Astrocyte (in vitro differentiated cells and primary cell): Measurements from ENCODE around the gene SHFL.

Source experiments
- CTCF ChIP-seq: IDR thresholded peaks from 2 replicates; pipeline ENCODE4 v1.5.1; 2011; ENCODE audit warnings: low read depth, mild to moderate bottlenecking, inconsistent platforms, low read length, moderate library complexity; ENCODE audit not compliant: insufficient read depth
- EZH2 ChIP-seq: IDR thresholded peaks from 2 replicates; pipeline ENCODE4 v1.6.1; 2012; ENCODE audit warnings: mild to moderate bottlenecking, low read length, inconsistent platforms; ENCODE audit not compliant: insufficient read depth

- TF ChIP-seq CTCF (no peak), EZH2 (no peak)
Observed at GRCh38 chr19:10089801-10090375, 3.8 kb downstream of the SHFL start.
